ENCODE measurements around the gene GSG1L.

The GSG1L gene

GRCh38 chr16:28092721-28093384, 29.3 kb upstream of the GSG1L start:
- DNase-seq (ENCODE audit: extremely low read depth in 1 of 2, low read depth in 1 of 2): no peak

- no peak for DNase-seq (ENCODE audit: extremely low read depth in 1 of 2, low read depth in 1 of 2)
Observed at GRCh38 chr16:28091656-28092055, 28.1 kb upstream of the GSG1L start.

- DNase-seq (ENCODE audit: extremely low read depth in 1 of 2, low read depth in 1 of 2): no peak
Observed at GRCh38 chr16:28090646-28091377, 27.3 kb upstream of the GSG1L start.

GRCh38 chr16:28089992-28090365, 26.5 kb upstream of the GSG1L start:
- DNase-seq (ENCODE audit: extremely low read depth in 1 of 2, low read depth in 1 of 2): no peak

- no peak for DNase-seq (ENCODE audit: extremely low read depth in 1 of 2, low read depth in 1 of 2)
Observed at GRCh38 chr16:28089205-28089991, 25.9 kb upstream of the GSG1L start.

GRCh38 chr16:28087675-28088300, 24.3 kb upstream of the GSG1L start:
- no peak for DNase-seq (ENCODE audit: extremely low read depth in 1 of 2, low read depth in 1 of 2)

- no peak for DNase-seq (ENCODE audit: extremely low read depth in 1 of 2, low read depth in 1 of 2)
Observed at GRCh38 chr16:28087140-28087660, 23.7 kb upstream of the GSG1L start.

GRCh38 chr16:28086186-28087139, 22.9 kb upstream of the GSG1L start:
- DNase-seq (ENCODE audit: extremely low read depth in 1 of 2, low read depth in 1 of 2): no peak

- no peak for DNase-seq (ENCODE audit: extremely low read depth in 1 of 2, low read depth in 1 of 2)
Observed at GRCh38 chr16:28085389-28086171, 22.1 kb upstream of the GSG1L start.

- no peak for DNase-seq (ENCODE audit: extremely low read depth in 1 of 2, low read depth in 1 of 2)
Observed at GRCh38 chr16:28084209-28084608, 20.7 kb upstream of the GSG1L start.

- DNase-seq (ENCODE audit: extremely low read depth in 1 of 2, low read depth in 1 of 2): no peak
Observed at GRCh38 chr16:28082624-28083023, 19.1 kb upstream of the GSG1L start.

- DNase-seq (ENCODE audit: extremely low read depth in 1 of 2, low read depth in 1 of 2): no peak
Observed at GRCh38 chr16:28081391-28081968, 18.0 kb upstream of the GSG1L start.

- DNase-seq (ENCODE audit: extremely low read depth in 1 of 2, low read depth in 1 of 2): no peak
Observed at GRCh38 chr16:28078261-28078660, 14.7 kb upstream of the GSG1L start.

- no peak for DNase-seq (ENCODE audit: extremely low read depth in 1 of 2, low read depth in 1 of 2)
Observed at GRCh38 chr16:28073836-28074235, 10.3 kb upstream of the GSG1L start.

GRCh38 chr16:28072087-28072486, 8.6 kb upstream of the GSG1L start:
- no peak for DNase-seq (ENCODE audit: extremely low read depth in 1 of 2, low read depth in 1 of 2)

GRCh38 chr16:28069971-28070794, 6.7 kb upstream of the GSG1L start:
- no peak for DNase-seq (ENCODE audit: extremely low read depth in 1 of 2, low read depth in 1 of 2)

- DNase-seq (ENCODE audit: extremely low read depth in 1 of 2, low read depth in 1 of 2): no peak
Observed at GRCh38 chr16:28068976-28069375, 5.5 kb upstream of the GSG1L start.
